Measurements from ENCODE around the gene MRPS23. TPM values are rescaled to one million over a fixed set of nuclear protein-coding genes. Genes with fewer than 3 reads are reported as not detected.
A peak's percentile ranks its signal among the peaks of the same experiment; 100 is the strongest.

Gene MRPS23
- total and polyA plus RNA-seq, 2 of the 13 experiments (the other 11 are each of a cell fraction or from before 2014, with no cell fraction given): 63.2 to 181 TPM

DNA sequence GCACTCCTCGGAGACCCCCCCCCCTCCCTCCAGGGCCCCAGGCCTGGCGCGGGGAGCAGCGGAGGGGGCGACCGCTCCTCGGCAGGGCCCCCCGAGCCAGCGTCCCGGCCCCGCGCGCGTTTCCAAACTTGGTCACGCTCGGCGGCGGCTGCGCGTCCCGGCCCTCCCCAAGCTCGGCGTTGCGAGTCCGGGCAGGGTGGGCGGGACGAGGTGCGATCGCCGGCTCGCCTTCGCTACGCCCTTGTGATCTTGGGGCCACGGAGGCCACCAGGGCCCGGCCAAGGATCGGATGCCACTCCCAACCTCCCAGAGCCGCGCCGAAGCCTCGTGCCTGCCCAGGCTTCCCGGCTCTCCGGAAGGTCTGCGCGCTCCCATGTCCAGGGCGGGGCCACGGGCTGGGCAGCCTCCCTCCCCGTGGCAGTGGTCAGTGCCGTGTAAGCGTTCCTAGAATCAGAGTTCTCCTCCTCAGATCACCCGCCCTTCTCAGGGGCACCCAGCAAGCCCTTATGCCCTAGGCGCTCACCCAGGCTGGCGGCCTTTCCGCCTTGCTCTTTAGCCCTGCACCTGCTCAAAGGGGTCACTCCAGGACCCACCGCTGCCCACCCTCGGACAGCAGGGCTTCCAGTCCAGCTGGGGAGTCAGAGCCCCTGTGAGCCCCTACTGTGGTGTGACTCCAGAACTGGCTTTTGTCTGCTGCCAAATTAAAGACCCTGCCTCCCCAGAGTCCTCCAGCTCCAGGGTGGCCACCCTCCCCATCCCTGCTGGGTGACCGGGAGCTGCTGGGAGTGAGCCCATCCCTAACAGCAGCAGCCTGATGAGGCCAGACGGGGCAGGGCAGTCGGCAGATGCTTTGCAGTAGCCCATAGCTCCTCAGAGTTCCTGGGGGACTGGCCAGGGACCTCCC, 12.2 kb upstream of the MRPS23 start (continued):
- TF ChIP-seq, protein P1, sequence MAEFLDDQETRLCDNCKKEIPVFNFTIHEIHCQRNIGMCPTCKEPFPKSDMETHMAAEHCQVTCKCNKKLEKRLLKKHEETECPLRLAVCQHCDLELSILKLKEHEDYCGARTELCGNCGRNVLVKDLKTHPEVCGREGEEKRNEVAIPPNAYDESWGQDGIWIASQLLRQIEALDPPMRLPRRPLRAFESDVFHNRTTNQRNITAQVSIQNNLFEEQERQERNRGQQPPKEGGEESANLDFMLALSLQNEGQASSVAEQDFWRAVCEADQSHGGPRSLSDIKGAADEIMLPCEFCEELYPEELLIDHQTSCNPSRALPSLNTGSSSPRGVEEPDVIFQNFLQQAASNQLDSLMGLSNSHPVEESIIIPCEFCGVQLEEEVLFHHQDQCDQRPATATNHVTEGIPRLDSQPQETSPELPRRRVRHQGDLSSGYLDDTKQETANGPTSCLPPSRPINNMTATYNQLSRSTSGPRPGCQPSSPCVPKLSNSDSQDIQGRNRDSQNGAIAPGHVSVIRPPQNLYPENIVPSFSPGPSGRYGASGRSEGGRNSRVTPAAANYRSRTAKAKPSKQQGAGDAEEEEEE (CRISPR knock-in tag; IDR thresholded peaks at IDR 0.05; ENCODE audit: borderline replicate concordance): no peak; the same call in 1 of the 2 replicates
- TF ChIP-seq NCOR1 (IDR thresholded peaks at IDR 0.05; ENCODE audit: borderline replicate concordance, low read length) (no peak), SKI (IDR thresholded peaks at IDR 0.05; ENCODE audit: partially characterized antibody) (no peak), ZNF737 (CRISPR knock-in tag; IDR thresholded peaks at IDR 0.05; ENCODE audit: borderline replicate concordance) (no peak), GZF1 (CRISPR knock-in tag; IDR thresholded peaks at IDR 0.05) (no peak), NR2F1 (CRISPR knock-in tag; IDR thresholded peaks at IDR 0.05) (peak in 1 of 2 experiments; percentile 10; a peak in 1 of 4 replicates), ZNF747 (CRISPR knock-in tag; IDR thresholded peaks at IDR 0.05; ENCODE audit: borderline replicate concordance) (peak; percentile 59; the same call in 1 of the 2 replicates), GATAD2A (CRISPR knock-in tag; IDR thresholded peaks at IDR 0.05) (peak; percentile 64; the same call in 1 of the 2 replicates), CBFB (CRISPR knock-in tag; IDR thresholded peaks at IDR 0.05) (0 out of 2 replicates have a peak, but pooled peaks have one; percentile 39), RORA (CRISPR knock-in tag; IDR thresholded peaks at IDR 0.05) (no peak)
- TF ChIP-seq, protein P2, sequence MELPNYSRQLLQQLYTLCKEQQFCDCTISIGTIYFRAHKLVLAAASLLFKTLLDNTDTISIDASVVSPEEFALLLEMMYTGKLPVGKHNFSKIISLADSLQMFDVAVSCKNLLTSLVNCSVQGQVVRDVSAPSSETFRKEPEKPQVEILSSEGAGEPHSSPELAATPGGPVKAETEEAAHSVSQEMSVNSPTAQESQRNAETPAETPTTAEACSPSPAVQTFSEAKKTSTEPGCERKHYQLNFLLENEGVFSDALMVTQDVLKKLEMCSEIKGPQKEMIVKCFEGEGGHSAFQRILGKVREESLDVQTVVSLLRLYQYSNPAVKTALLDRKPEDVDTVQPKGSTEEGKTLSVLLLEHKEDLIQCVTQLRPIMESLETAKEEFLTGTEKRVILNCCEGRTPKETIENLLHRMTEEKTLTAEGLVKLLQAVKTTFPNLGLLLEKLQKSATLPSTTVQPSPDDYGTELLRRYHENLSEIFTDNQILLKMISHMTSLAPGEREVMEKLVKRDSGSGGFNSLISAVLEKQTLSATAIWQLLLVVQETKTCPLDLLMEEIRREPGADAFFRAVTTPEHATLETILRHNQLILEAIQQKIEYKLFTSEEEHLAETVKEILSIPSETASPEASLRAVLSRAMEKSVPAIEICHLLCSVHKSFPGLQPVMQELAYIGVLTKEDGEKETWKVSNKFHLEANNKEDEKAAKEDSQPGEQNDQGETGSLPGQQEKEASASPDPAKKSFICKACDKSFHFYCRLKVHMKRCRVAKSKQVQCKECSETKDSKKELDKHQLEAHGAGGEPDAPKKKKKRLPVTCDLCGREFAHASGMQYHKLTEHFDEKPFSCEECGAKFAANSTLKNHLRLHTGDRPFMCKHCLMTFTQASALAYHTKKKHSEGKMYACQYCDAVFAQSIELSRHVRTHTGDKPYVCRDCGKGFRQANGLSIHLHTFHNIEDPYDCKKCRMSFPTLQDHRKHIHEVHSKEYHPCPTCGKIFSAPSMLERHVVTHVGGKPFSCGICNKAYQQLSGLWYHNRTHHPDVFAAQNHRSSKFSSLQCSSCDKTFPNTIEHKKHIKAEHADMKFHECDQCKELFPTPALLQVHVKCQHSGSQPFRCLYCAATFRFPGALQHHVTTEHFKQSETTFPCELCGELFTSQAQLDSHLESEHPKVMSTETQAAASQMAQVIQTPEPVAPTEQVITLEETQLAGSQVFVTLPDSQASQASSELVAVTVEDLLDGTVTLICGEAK (IDR thresholded peaks at IDR 0.05): no peak
- TF ChIP-seq, protein P2 (CRISPR knock-in tag; IDR thresholded peaks at IDR 0.05): 0 out of 2 replicates have a peak, but pooled peaks have one; percentile 29
- TF ChIP-seq, protein P3, sequence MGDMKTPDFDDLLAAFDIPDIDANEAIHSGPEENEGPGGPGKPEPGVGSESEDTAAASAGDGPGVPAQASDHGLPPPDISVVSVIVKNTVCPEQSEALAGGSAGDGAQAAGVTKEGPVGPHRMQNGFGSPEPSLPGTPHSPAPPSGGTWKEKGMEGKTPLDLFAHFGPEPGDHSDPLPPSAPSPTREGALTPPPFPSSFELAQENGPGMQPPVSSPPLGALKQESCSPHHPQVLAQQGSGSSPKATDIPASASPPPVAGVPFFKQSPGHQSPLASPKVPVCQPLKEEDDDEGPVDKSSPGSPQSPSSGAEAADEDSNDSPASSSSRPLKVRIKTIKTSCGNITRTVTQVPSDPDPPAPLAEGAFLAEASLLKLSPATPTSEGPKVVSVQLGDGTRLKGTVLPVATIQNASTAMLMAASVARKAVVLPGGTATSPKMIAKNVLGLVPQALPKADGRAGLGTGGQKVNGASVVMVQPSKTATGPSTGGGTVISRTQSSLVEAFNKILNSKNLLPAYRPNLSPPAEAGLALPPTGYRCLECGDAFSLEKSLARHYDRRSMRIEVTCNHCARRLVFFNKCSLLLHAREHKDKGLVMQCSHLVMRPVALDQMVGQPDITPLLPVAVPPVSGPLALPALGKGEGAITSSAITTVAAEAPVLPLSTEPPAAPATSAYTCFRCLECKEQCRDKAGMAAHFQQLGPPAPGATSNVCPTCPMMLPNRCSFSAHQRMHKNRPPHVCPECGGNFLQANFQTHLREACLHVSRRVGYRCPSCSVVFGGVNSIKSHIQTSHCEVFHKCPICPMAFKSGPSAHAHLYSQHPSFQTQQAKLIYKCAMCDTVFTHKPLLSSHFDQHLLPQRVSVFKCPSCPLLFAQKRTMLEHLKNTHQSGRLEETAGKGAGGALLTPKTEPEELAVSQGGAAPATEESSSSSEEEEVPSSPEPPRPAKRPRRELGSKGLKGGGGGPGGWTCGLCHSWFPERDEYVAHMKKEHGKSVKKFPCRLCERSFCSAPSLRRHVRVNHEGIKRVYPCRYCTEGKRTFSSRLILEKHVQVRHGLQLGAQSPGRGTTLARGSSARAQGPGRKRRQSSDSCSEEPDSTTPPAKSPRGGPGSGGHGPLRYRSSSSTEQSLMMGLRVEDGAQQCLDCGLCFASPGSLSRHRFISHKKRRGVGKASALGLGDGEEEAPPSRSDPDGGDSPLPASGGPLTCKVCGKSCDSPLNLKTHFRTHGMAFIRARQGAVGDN (CRISPR knock-in tag; IDR thresholded peaks at IDR 0.05): peak; percentile 97

Measured in HepG2 (cell line).